ENCODE data around the gene RASL12. TPM values are rescaled to one million over a fixed set of nuclear protein-coding genes. Genes with fewer than 3 reads are reported as not detected.

The RASL12 gene
- total RNA-seq, 1 donor from 2014 or later: 20.2 TPM

DNA sequence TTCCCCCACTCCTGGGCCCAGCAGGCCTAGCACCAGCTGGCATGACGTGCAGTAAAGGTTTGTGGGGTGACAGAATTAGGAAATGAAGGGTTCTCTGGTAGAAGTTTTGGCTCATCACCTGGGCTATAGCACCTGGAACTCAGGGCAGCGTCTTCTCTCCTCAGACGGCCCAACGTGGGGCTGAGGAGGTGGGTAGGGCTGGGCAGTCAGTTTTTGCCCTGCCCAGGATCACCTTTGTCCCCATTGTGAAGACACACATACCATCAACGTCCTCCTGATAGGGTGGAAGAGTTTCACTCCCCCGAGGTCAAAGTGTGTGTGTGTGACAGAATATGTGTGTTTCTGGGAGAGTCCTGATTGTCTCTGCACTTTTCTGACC is 20.8 kb upstream of the RASL12 start:
- no peak for DNase-seq
- no peak for TF ChIP-seq CTCF (IDR thresholded peaks at IDR 0.05)
- Histone ChIP-seq H3K27ac (peak overlapping the region; percentile 86), H3K27me3 (no peaks in the 10 kb centered on the region), H3K36me3 (no peaks in the 10 kb centered on the region), H3K9me3 (no peaks in the 10 kb centered on the region), H3K4me1 (peaks cover 46% of the 10 kb centered on the region), H3K4me3 (no peak overlapping the region)
- intact Hi-C loops (cut with DNase I): no loop called here
- ATAC-seq: no peak

- TF ChIP-seq CTCF (IDR thresholded peaks at IDR 0.05): no peak
- Histone ChIP-seq H3K9me3 (no peaks in the 10 kb centered on the region), H3K4me3 (no peak overlapping the region), H3K4me1 (peaks cover 52% of the 10 kb centered on the region), H3K27me3 (no peaks in the 10 kb centered on the region), H3K36me3 (no peaks in the 10 kb centered on the region), H3K27ac (peak overlapping the region; percentile 86)
- no peak for DNase-seq
- intact Hi-C loops (cut with DNase I): no loop called here
- ATAC-seq: peak; percentile 27
Measured at GRCh38 chr15:65087873-65088642, 20.3 kb upstream of the RASL12 start.

DNA sequence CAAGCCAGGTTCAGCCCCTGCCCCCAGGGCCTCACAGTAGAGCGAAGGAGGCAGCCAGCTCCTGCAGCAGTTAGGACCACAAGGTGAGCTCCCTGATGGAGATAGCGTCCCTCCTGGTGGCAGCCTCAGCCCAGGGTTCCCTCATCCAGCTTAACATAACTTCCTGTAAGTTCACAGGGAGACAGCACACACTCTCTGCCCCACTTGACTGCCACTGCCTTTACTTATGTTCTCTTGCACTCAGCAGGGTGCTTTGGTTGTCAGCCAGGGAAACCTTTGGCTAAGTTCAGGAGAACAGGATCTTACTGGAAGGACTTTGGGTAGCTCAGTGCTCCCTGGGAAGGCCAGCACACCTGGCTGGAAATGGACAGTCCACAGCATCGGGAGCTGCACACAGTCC is 19.6 kb upstream of the RASL12 start:
- ATAC-seq: peak; percentile 42
- no peak for TF ChIP-seq CTCF (IDR thresholded peaks at IDR 0.05)
- no peaks in the 10 kb centered on the region for H3K27me3 ChIP-seq
- peaks cover 58% of the 10 kb centered on the region for H3K4me1 ChIP-seq
- H3K4me3 ChIP-seq: no peak overlapping the region
- peak overlapping the region; percentile 86 for H3K27ac ChIP-seq
- intact Hi-C loops (cut with DNase I): no loop called here
- no peaks in the 10 kb centered on the region for H3K9me3 ChIP-seq
- DNase-seq: no peak
- no peaks in the 10 kb centered on the region for H3K36me3 ChIP-seq

- intact Hi-C loops (cut with DNase I): no loop called here
- H3K9me3 ChIP-seq: no peaks in the 10 kb centered on the region
- no peaks in the 10 kb centered on the region for H3K36me3 ChIP-seq
- peaks cover 66% of the 10 kb centered on the region for H3K4me1 ChIP-seq
- peak; percentile 51 for DNase-seq
- TF ChIP-seq CTCF (IDR thresholded peaks at IDR 0.05): no peak
- no peak overlapping the region for H3K4me3 ChIP-seq
- ATAC-seq: no peak
- H3K27me3 ChIP-seq: no peaks in the 10 kb centered on the region
- H3K27ac ChIP-seq: peak overlapping the region; percentile 86
Measured at GRCh38 chr15:65086680-65087111, 18.9 kb upstream of the RASL12 start.

DNA sequence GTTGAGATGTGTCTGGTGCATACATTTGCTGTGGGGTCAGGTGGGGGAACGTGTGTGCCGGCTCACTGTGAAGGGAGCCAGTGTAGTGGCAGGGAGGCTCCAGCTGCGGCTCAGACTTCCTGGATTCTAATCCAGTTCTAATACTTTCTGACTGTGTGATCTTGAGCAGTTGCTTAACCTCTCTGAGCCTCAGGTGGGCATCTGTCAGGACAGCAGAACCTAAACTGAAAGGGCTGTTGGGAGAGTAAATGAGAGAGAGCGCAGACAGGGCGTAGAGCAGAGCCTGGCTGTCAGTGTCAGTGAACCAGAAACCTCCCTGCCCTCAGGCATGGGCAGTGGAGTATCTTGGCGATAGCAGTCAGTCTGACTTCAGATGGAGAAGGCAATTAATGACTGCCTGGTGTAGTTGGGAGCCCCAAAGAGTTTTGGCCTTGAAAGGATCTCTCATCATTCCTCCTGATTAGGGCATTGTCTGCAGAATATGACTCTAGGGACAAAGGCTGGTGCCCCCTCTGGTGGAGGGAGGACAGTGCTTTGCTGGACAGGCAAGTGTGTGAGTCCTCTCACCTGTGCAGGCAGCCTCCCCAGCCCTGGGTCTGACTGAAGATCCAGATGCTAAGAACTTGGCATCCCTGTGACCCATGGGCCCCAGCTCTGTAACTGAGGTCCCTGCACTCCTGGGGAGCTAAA is 18.3 kb upstream of the RASL12 start:
- no peak for ATAC-seq
- no peaks in the 10 kb centered on the region for H3K27me3 ChIP-seq
- H3K9me3 ChIP-seq: no peaks in the 10 kb centered on the region
- H3K27ac ChIP-seq: peak overlapping the region; percentile 86
- no peaks in the 10 kb centered on the region for H3K36me3 ChIP-seq
- H3K4me3 ChIP-seq: no peak overlapping the region
- no peak for DNase-seq
- intact Hi-C loops (cut with DNase I): no loop called here
- TF ChIP-seq CTCF (IDR thresholded peaks at IDR 0.05): peak; percentile 33
- H3K4me1 ChIP-seq: peaks cover 71% of the 10 kb centered on the region
